COLO668 (cell line): ENCODE measurements around the gene CDH26.
"Not testable (repeated sequence)": the region's sequence is repeated elsewhere in the genome, so short reads cannot be mapped to it uniquely, and the experiment has no call there.

Source experiments
- DNase-seq: peaks from one replicate; lab custom pipeline; 2025; ENCODE audit not compliant: unreplicated experiment; lab: John Stamatoyannopoulos, UW

The CDH26 gene

DNA sequence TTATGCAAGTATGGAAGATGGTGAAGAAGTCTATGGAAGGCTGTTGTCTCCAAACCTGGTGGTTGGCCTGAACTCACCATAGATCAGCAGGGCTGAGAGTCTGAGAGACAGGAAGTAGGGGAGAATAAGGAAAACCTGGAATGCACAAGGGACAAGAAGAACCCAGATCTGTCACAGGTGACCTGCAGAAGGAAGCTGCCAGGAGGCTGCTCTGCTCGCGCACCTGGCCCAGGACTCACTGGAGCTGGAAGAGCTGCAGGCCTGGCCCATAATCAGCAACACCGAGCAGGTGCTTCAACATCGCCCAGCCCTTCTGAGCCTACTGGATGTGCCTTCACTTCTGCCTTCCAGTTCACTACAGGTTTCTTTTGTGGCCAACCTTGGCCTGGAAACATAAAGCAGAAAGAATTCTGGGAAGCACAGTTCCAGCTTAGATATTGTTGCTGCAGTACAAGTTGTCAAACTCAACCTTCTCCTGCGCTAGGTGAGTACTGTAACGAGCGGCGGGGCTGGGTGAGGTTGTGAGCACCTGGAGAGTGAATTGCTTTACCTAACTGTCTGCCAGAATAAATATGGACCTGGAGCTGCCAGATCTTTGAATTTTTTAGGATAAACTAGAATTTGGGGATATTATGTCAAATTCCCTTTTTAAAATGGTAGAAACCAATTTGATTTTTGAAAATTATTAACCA, 82.4 kb downstream of the CDH26 start:
- peak; percentile 16 for DNase-seq

DNA sequence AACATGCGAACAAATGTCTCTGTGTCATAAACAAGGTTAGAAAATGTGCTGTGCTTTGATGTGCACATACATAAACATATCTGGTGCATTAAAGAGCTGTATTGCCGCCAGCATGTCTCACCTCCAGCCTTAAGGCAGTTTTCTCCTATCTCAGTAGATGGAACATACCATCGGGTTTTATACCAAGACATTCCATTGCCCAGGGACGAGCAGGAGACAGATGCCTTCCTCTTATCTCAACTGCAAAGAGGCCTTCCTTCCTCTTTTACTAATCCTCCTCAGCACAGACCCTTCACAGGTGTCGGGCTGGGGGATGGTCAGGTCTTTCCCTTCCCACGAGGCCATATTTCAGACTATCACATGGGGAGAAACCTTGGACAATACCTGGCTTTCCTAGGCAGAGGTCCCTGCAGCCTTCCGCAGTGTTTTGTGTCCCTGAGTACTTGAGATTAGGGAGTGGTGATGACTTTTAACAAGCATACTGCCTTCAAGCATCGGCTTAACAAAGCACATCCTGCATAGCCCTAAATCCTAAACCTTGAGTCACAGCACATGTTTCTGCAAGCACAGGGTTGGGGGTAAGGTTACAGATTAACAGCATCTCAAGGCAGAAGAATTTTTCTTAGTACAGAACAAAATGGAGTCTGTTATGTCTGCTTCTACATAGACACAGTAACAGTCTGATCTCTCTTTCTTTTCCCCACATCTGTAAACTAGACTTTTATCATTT, 83.4 kb downstream of the CDH26 start:
- not testable (repeated sequence) for DNase-seq

DNA sequence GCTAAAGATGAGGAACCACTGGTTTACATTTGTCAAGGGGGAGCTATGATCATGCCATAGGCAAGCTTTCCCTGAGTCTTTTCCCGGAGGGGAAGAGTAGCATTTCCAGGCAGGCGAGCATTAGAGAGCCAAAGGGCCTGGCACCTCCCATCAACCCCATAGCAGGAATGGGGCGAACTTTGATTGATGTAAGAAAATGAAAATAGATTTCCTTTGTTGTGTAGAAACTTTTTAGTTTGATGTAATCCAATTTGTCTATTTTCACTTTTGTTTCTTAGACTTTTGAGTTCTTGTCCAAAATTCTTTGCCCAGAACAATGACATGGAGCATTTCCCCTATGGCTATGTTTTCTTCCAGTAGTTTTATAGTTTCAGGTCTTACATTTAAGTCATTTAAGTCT, 85.2 kb downstream of the CDH26 start:
- DNase-seq: no peak

DNA sequence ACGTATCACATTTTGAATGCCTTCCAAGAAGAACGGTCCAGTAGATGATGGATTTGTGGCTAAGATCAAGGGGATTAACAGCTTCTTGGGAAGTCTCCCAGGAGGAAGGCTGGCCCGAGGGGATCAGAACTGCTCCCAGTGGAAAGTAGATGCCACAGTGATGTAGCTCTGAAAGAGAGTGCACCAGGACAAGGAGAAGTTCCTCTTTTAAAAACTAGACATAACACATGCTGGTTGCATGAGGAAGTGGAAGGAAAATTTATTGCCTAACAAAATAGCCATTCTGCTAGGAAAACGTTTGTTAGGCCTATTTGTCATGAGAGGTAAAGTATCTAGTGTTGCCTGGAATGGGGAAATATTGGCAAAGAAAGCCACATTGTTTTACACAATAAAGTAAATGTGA, 87.8 kb downstream of the CDH26 start:
- DNase-seq: no peak

DNA sequence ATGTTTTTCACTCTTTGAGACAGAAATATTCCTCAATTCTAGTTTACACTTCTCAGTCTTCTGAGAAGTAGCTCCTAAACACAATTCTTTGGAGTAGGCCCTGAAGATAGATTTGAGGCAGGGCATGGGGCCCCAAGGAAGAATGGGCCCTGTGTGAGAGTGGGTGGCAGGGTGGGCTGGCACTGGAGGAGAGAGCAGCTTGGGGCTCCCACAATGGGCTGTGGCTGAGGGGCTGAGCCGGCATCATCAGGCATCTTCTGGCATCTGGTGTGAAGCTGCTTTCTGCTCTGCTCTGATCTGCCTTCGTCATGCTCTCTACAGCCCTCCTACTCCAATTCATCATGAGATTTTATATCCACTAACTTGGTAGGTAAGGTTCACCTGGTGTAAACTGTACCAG, 88.2 kb downstream of the CDH26 start:
- no peak for DNase-seq

DNA sequence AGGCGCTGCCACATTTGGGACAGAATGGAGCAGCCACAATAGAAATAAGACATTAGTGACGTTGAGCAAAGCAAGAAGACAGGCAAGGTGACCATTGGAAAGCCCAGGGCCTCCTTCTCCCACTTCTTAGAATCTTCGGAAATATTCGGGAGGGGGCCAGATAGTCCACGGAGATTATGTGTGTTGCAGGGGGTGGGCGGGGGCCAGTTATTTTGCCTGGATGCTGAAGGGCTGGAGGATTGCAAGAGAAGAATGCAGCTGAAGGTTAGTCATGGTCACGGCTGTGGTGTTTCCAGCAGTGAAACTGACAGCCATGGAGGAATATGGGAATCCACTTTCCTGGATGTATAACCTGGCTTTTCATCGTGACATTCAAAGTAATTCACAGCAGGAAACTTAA, 88.6 kb downstream of the CDH26 start:
- DNase-seq: no peak

DNA sequence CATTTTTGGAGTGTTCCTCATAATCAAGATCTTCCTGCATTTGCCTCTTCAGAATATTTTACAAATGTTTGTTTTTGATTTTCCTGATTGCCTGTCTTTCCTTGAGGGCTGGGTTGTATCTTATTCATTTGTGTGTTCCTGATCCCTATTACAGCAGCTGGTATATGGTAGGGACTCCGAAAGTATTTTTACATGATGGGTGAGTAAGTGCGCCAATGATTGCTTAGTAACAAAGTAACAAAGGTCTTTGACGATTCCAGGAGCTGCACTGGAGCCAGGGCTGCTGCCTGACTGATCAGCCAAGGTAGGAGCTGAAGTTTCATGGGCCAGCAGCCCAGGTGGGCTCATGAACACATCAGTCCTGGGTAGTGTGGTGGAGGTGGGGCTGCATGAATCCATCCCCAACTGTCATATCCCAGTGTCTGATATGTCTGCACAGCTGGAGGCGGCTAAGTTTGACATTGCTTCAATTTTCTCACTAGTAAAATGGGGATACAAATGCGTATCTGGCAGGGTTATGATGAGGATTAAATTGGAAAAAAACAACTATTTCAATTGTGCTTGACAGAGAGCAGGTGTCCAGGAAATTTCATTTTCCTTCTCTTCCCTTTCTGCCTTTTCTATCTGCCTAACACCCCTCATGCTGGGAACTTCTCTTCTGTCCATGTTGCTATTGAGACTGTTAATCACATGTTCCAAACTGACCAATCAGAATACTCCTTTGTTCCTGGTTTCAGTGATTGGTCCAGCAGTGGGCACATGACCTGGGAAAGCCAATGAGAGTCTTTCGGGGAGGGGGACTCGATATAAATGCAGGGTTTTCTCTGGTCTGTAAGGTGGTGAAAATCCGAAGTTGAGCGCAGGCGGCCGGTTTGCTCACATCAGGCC, 90.7 kb downstream of the CDH26 start:
- DNase-seq: no peak

DNA sequence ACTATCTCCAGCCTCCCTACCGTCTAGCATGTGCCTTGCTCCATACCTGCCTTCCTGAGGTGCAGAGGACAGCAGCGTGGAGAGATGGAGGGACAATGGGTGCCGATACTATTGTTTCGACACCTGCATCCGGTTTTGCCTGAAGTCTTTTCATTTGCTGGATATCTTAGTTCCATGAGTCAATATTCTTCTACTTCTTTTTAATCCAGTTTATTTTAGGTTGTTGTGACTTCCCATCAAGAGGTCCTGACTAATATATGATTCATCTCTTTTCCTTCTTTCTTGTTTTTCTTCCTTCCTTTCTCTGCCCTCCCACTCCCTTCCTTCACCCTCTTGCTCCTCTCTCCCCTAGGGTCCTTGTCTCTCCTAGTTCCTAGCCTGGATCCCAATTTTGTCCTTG, 91.4 kb downstream of the CDH26 start:
- no peak for DNase-seq

DNA sequence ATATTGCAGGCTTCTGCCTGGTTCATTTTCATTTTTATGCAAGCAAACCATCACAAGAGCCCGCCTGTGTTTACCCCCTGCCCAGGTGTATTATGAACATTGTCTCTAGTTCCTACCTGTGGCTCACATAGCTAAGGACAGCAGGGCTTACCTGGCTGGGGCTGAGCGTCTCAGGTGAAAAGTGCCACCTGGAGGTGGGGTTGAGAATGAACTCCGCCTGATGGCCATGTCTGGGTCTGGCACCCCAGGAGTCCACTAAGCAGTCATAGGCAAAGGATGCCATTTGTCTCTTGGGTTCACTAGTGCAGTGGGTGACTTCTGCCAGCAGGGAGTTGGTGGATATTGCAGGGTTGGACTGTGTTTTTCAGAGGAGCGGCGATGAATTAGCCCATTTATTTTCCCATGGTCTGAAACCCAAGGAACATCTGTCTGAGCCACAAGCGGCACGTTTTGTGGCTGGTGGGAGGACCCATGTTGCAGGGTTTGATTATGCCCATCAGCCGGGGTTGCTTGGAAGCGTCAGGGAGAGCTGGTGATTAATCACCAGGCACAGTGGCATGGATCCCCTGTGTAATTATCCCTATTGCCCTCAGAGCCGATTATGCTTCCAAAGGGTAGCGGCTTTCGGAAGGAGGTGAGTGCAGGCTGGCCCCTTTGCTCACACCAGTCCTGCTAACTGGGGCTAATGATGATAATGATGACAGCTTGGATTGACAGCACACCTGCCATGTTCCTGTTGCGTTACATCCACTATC, 92.1 kb downstream of the CDH26 start:
- DNase-seq: peak; percentile 62

DNA sequence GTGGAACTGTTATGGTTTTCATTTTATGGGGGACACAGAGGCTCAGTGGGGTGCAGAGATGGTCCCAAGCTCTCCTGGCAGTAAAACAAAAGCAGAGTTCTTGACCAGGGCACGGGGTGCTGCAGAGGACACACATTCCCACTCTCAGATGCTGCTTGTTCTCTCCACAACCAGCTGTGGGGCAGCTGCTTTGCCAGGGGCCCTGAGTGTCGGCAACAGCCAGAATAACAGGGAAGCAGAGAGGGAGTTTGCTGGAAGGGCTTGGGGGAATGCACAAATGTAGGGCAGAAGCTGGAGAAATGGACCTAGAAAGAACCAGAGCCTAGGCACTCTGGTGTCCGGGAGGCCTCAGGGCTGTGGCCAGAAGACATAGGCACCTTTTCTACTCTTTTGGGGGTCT, 93.7 kb downstream of the CDH26 start:
- no peak for DNase-seq

DNA sequence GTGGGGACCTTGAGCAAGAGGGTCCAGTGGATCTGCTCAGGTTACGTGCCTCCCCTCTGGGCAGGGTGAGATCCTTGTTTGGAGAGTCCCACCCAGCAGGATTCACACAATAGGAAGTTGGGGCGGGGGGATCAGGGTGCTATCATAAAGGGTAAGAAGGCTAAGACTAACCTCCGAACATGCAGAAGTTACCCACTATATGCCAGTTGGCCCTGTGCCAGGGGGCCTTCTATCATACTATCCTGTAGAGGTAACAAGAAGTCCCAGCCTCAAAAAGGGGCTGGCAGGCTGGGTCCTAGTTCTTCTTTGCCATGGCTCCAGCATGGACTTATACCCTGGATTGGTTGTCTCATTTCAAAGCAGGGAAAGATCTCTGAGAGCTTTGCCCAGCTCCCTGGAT, 94.1 kb downstream of the CDH26 start:
- DNase-seq: no peak

DNA sequence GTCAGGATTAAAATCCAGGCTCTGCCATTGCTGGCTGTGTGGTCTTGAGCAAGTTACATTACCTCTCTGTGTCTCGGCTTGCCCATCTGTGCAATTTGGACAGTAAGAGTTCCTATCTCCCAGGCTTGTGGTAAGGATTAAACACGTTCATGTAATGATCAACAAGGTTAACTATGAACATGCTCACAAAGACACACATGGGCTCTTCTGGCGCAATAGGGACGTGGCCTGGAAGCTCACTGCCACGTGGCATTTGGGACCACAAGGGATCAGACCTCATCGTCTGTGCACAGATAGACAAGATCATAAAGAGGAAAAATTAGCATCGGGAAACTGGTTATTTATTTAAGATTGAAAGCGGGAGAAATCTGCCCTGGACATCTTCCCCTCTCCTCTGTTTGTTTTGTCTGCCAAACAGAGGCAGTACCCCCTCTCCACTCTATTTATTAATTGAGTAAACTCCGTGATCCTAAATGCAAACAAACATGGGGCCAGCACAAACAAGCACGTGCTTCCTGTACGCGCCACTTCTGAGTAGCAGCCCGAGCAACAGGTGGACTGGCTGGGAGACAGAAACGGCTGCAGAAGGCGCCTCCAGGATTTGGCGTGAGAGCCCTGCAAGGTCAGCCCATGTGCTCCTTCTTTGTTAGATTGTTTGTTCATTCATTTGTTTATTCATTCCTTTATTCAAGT, 95.0 kb downstream of the CDH26 start:
- DNase-seq: peak; percentile 81

DNA sequence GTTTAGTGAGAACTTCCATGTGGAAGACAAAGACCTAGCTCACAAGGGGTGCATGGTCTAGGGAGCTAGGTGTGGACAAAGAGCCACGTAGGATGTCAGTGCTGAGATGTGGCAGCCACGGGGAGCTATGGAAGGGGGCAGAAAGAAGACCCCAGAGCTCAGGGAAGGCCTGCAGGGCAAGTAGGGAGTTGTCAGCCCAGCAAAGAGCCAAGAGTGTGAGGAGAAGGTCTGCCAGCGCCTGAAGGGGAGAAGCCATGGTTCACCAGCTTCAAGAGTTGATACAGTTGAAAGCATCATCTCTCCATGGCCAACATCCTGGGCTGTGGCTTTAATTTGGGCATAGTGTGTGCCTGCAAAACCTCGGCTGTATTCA, 95.6 kb downstream of the CDH26 start:
- no peak for DNase-seq

DNA sequence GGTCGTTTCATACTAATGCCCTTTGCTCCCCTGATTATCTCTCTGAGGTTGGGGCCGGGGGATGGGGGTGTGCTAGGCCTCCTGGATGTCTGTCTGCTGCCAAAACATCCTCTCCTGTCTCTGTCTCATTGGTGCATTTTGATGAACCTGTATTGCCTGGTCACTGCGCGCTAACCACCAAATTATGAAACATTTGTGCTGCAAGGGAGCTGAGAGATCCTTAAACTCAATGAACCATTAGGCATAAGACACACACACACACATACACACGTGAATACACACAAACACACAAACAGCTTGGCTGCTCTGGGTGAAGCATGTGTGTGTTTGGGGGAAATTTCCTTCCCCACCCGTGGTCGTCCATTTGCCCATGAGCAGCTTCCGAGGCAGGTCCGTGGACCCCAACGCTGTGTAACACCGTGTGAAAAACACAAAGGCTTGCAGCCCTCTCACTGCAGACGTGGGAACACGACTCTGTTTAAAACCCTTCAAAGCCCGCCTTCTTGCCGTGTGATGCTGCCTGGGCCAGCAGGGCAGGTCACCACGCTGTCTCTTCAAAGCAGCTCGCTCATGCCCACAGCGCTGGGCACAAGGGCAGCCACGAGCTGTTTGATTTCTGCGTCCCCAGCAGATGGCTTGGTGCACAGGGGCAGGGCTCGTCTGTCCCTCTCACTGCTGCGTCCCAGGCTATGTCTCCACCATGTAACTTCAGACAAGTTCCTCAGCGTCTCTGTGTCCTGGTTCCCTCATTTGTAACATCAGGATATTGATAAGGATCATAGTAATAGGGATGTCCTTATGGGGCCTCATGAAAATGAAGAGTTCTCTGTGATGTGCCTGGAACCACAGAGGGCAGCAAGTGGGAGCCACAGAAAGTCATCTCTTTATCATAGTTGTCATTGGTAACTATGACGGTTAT, 96.8 kb downstream of the CDH26 start:
- DNase-seq: no peak

DNA sequence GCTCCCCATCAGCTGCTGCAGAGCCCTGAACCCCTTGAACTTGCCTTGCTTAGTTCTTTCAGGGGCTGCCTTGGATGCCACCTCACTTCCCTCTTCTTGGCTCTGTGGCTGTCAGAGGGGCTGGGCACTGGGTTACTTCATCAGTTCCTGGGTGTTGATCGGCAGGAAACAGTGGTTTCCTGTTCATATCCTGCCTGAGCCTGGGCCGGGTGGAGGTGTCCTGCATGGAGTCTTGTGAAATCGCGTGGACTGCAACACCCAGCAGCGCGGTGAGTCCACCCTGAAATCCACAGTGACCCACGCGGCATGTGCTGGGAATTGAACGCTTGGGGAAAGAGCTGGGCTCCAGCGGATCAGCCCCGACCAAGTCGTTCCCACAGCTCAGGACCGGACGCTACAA, 97.5 kb downstream of the CDH26 start:
- DNase-seq: no peak

DNA sequence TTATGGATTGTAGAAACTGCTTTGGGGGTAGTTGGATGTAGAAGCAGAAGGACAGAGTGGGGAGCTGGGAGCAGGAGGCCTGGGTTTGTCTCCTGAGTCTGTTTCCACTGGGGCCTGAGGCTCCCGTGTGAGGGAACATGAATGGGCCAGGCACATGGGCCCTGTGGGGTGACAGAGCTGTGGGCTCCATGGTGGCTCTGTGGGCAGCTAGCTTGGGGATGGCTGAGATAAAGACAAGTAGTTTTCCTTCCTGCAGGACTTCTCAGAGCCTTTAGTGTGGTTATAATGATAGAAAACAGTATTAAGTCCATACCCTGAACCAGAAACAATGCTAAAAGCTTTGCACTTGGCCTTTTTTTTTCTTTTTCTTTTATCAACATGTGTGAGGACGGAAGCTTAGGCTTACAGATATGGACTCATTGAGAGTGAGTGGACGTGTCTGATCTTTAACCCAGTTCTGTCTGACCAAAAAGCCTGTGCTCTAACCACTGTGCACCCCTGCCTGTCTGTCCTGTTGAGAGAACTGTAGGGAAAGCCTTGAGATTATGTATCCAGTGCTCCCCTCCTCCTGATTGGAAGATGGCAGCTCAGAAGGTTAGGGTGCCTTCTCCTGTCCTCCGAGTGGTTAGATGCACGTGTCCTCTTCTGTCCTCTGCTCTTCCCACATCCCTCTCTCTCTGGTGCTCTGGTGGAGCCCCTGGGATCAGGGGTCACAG, 98.3 kb downstream of the CDH26 start:
- no peak for DNase-seq

DNA sequence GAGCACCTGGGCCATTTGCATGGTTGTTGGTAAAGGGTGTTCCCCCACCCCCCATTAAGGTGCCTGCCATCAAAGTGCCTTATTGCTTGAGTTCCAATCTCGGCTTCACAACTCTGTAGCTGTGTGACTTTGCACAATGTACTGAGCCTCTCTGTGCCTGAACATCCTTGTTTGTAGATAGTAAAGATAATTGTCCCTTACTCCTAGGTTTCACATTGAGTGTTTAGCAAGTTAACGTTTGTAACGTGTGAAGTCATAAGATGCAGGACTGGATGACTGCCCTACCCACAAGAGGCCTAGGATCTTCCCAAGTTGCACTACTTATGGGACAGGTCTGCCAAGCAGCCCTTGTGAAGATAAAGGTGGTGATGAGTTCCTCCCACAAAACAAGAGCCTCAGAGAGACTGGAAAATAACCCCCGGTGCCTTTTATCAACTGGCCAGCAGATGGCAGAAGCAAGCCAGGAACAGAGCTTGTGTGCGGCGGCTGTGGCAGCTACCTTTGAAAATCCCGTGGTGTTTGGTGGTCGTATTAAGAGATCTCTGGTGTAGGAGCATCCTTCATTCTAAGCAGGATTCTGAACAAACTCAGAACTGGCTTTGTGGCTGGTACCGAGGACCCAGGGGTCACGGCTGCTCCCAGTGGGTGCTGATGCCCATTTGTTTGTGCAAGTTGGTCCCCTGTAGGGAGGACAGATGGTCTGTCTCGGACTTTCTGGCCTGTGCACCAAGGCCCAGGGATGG, 99.1 kb downstream of the CDH26 start:
- peak; percentile 70 for DNase-seq
